ENCODE data around the gene ITIH2. TPM values are rescaled to one million over a fixed set of nuclear protein-coding genes. Genes with fewer than 3 reads are reported as not detected.

The ITIH2 gene
- total and polyA plus RNA-seq, 9 of the 15 experiments (the other 6 are each of a cell fraction or from before 2014, with no cell fraction given), result 0.66 TPM; not detected in 8

GRCh38 chr10:7787857-7788638, 84.9 kb downstream of the ITIH2 start, which contains the start of the genes ATP5F1C and KIN (continued):
- TF ChIP-seq POLR2A (conservative IDR thresholded peaks at IDR 0.05) (peak; percentile 96), CXXC5 (CRISPR knock-in tag; IDR thresholded peaks at IDR 0.05) (peak; percentile 38), E2F8 (IDR thresholded peaks at IDR 0.05; ENCODE audit: low read depth, partially characterized antibody) (no peak), MAFG (tag; conservative IDR thresholded peaks at IDR 0.05) (no peak), KLF10 (CRISPR knock-in tag; IDR thresholded peaks at IDR 0.05) (no peak), ZBTB7A (IDR thresholded peaks at IDR 0.05; ENCODE audit: borderline replicate concordance, control insufficient read depth, low read depth, low read length) (peak; percentile 39; the same call in 1 of the 2 replicates), CCAR2 (IDR thresholded peaks at IDR 0.05; ENCODE audit: low read depth, low read length) (no peak), IRF1 (CRISPR knock-in tag; IDR thresholded peaks at IDR 0.05; ENCODE audit: borderline replicate concordance) (no peak), ZNF830 (CRISPR knock-in tag; IDR thresholded peaks at IDR 0.05) (peak; percentile 26; the same call in 1 of the 2 replicates), MBD2 (IDR thresholded peaks at IDR 0.05; ENCODE audit: borderline replicate concordance, low read depth) (peak; percentile 68; the same call in 1 of the 2 replicates), CLOCK (CRISPR knock-in tag; IDR thresholded peaks at IDR 0.05; ENCODE audit: borderline replicate concordance) (no peak), POLR3G (IDR thresholded peaks at IDR 0.05; ENCODE audit: extremely low read depth, insufficient read length, insufficient replicate concordance) (no peak), ZNF212 (CRISPR knock-in tag; IDR thresholded peaks at IDR 0.05) (no peak), L3MBTL2 (IDR thresholded peaks at IDR 0.05) (peak; percentile 56), POLR2AphosphoS2 (IDR thresholded peaks at IDR 0.05; ENCODE audit: low read length) (peak; percentile 23; the same call in 1 of the 2 replicates), FIP1L1 (IDR thresholded peaks at IDR 0.05; ENCODE audit: low read depth, low read length, poor library complexity, severe bottlenecking) (peak; percentile 50), SMAD1 (IDR thresholded peaks at IDR 0.05; ENCODE audit: low read depth, low read length, partially characterized antibody) (peak; percentile 55), PML (IDR thresholded peaks at IDR 0.05; ENCODE audit: low read length) (peak; percentile 69; the same call in 1 of the 2 replicates), POLR2AphosphoS5 (IDR thresholded peaks at IDR 0.05; ENCODE audit: control insufficient read depth, insufficient read depth, low read depth, low read length) (peak; percentile 89), MAFF (IDR thresholded peaks at IDR 0.05; ENCODE audit: low read length) (peak; percentile 37; the same call in 1 of the 2 replicates), CC2D1A (IDR thresholded peaks at IDR 0.05) (no peak), ID3 (CRISPR knock-in tag; IDR thresholded peaks at IDR 0.05) (no peak), ID3 (tag; IDR thresholded peaks at IDR 0.05) (peak; percentile 29; the same call in 1 of the 2 replicates)

Measured in K562 (cell line).